Measurements from ENCODE around the gene PCP2.

The PCP2 gene

GRCh38 chr19:7607212-7607873 lies 26.2 kb downstream of the PCP2 start:
- Histone ChIP-seq H3K4me3 (ENCODE audit: insufficient read depth in 1 of 2, low read depth in 1 of 2, low read length in 2 of 2) (no peak overlapping the region), H3K4me1 (ENCODE audit: control insufficient read depth, insufficient read depth, low read depth, low read length) (no peaks in the 10 kb centered on the region), H2BK15ac (ENCODE audit: low read depth, poor library complexity, severe bottlenecking) (no peak overlapping the region), H2BK5ac (ENCODE audit: low read depth, low read length, poor library complexity, severe bottlenecking) (no peak overlapping the region), H3K9me3 (ENCODE audit: control insufficient read depth, low read length) (no peaks in the 10 kb centered on the region), H3K4ac (ENCODE audit: low read depth in 1 of 2, low read length in 2 of 2) (no peak overlapping the region), H2AK5ac (ENCODE audit: low read length, severe bottlenecking) (no peak overlapping the region), H4K91ac (ENCODE audit: low read length) (no peak overlapping the region), H3K4me2 (ENCODE audit: low read length, poor library complexity, severe bottlenecking) (no peak overlapping the region), H3K9ac (ENCODE audit: low read length) (no peak overlapping the region), H3K36me3 (ENCODE audit: control insufficient read depth in 1 of 2, insufficient read depth in 2 of 2, low read depth in 1 of 2, low read length in 2 of 2) (peaks cover 0 to 2% of the 10 kb centered on the region in 2 experiments), H3K27ac (ENCODE audit: low read length, poor library complexity, severe bottlenecking) (no peak overlapping the region), H2AFZ (ENCODE audit: low read depth, low read length) (no peak overlapping the region), H4K8ac (ENCODE audit: low read length) (no peak overlapping the region), H3K18ac (ENCODE audit: low read depth in 1 of 2, low read length in 2 of 2) (no peak overlapping the region), H3K27me3 (ENCODE audit: control insufficient read depth in 1 of 2, insufficient read depth in 1 of 2, low read length in 2 of 2) (peaks cover under 1 to 20% of the 10 kb centered on the region in 2 experiments), H3K14ac (ENCODE audit: low read length in 2 of 2) (no peak overlapping the region), H2BK12ac (ENCODE audit: low read length in 2 of 2) (no peak overlapping the region), H2BK120ac (ENCODE audit: low read depth, low read length) (no peak overlapping the region), H3K23ac (ENCODE audit: low read length in 2 of 2) (no peak overlapping the region), H3K79me1 (replicated peaks; ENCODE audit: low read length, poor library complexity, severe bottlenecking) (no peaks in the 10 kb centered on the region)
- DNase-seq = no peak
- 97% methylated on average over 7 of the region's 10 CpGs for WGBS

GRCh38 chr19:7606289-7606688 lies 27.2 kb downstream of the PCP2 start:
- no peak overlapping the region for H3K4me2 ChIP-seq (ENCODE audit: low read length, poor library complexity, severe bottlenecking)

GRCh38 chr19:7605490-7606222 lies 27.9 kb downstream of the PCP2 start:
- Histone ChIP-seq H2BK120ac (ENCODE audit: low read depth, low read length) (no peak overlapping the region), H2AK5ac (ENCODE audit: low read length, severe bottlenecking) (no peak overlapping the region), H3K27ac (ENCODE audit: low read length, poor library complexity, severe bottlenecking) (no peak overlapping the region), H3K9me3 (ENCODE audit: control insufficient read depth, low read length) (no peaks in the 10 kb centered on the region), H3K79me1 (replicated peaks; ENCODE audit: low read length, poor library complexity, severe bottlenecking) (no peaks in the 10 kb centered on the region), H3K27me3 (ENCODE audit: control insufficient read depth in 1 of 2, insufficient read depth in 1 of 2, low read length in 2 of 2) (peaks cover 5 to 25% of the 10 kb centered on the region in 2 experiments), H2AFZ (ENCODE audit: low read depth, low read length) (no peak overlapping the region), H2BK5ac (ENCODE audit: low read depth, low read length, poor library complexity, severe bottlenecking) (no peak overlapping the region), H4K91ac (ENCODE audit: low read length) (no peak overlapping the region), H3K14ac (ENCODE audit: low read length in 2 of 2) (no peak overlapping the region), H3K23ac (ENCODE audit: low read length in 2 of 2) (no peak overlapping the region), H3K4me3 (ENCODE audit: insufficient read depth in 1 of 2, low read depth in 1 of 2, low read length in 2 of 2) (no peak overlapping the region), H2BK15ac (ENCODE audit: low read depth, poor library complexity, severe bottlenecking) (no peak overlapping the region), H4K8ac (ENCODE audit: low read length) (no peak overlapping the region), H2BK12ac (ENCODE audit: low read length in 2 of 2) (no peak overlapping the region), H3K9ac (ENCODE audit: low read length) (no peak overlapping the region), H3K36me3 (ENCODE audit: control insufficient read depth in 1 of 2, insufficient read depth in 2 of 2, low read depth in 1 of 2, low read length in 2 of 2) (no peaks in the 10 kb centered on the region), H3K18ac (ENCODE audit: low read depth in 1 of 2, low read length in 2 of 2) (no peak overlapping the region), H3K4ac (ENCODE audit: low read depth in 1 of 2, low read length in 2 of 2) (no peak overlapping the region), H3K4me1 (ENCODE audit: control insufficient read depth, insufficient read depth, low read depth, low read length) (no peaks in the 10 kb centered on the region), H3K4me2 (ENCODE audit: low read length, poor library complexity, severe bottlenecking) (no peak overlapping the region)
- peak; percentile 14 for DNase-seq
- 76% methylated on average over 13 of the region's 14 CpGs for WGBS

More at GRCh38 chr19:7606289-7606688, 27.2 kb downstream of the PCP2 start:
- H3K27ac ChIP-seq (ENCODE audit: low read length, poor library complexity, severe bottlenecking) = no peak overlapping the region
- H3K36me3 ChIP-seq (ENCODE audit: control insufficient read depth in 1 of 2, insufficient read depth in 2 of 2, low read depth in 1 of 2, low read length in 2 of 2) = no peaks in the 10 kb centered on the region
- no peak overlapping the region for H3K23ac ChIP-seq (ENCODE audit: low read length in 2 of 2)
- peaks cover 5 to 25% of the 10 kb centered on the region in 2 experiments for H3K27me3 ChIP-seq (ENCODE audit: control insufficient read depth in 1 of 2, insufficient read depth in 1 of 2, low read length in 2 of 2)
- no peak overlapping the region for H3K18ac ChIP-seq (ENCODE audit: low read depth in 1 of 2, low read length in 2 of 2)
- H2BK5ac ChIP-seq (ENCODE audit: low read depth, low read length, poor library complexity, severe bottlenecking) = no peak overlapping the region
- H4K8ac ChIP-seq (ENCODE audit: low read length) = no peak overlapping the region
- DNase-seq = no peak
- H3K9me3 ChIP-seq (ENCODE audit: control insufficient read depth, low read length) = no peaks in the 10 kb centered on the region
- no peak overlapping the region for H2BK15ac ChIP-seq (ENCODE audit: low read depth, poor library complexity, severe bottlenecking)
- H2AFZ ChIP-seq (ENCODE audit: low read depth, low read length) = no peak overlapping the region
- WGBS = 66% methylated on average over 4 of the region's 17 CpGs
- H4K91ac ChIP-seq (ENCODE audit: low read length) = no peak overlapping the region
- no peak overlapping the region for H3K4me3 ChIP-seq (ENCODE audit: insufficient read depth in 1 of 2, low read depth in 1 of 2, low read length in 2 of 2)
- H2AK5ac ChIP-seq (ENCODE audit: low read length, severe bottlenecking) = no peak overlapping the region
- no peak overlapping the region for H3K4ac ChIP-seq (ENCODE audit: low read depth in 1 of 2, low read length in 2 of 2)
- H2BK120ac ChIP-seq (ENCODE audit: low read depth, low read length) = no peak overlapping the region
- no peaks in the 10 kb centered on the region for H3K79me1 ChIP-seq (replicated peaks; ENCODE audit: low read length, poor library complexity, severe bottlenecking)
- H3K9ac ChIP-seq (ENCODE audit: low read length) = no peak overlapping the region
- H2BK12ac ChIP-seq (ENCODE audit: low read length in 2 of 2) = no peak overlapping the region
- no peaks in the 10 kb centered on the region for H3K4me1 ChIP-seq (ENCODE audit: control insufficient read depth, insufficient read depth, low read depth, low read length)
- peak overlapping the region in 1 of 2 experiments; percentile 71 for H3K14ac ChIP-seq (ENCODE audit: low read length in 2 of 2)

GRCh38 chr19:7603919-7604318 lies 29.6 kb downstream of the PCP2 start:
- no peak overlapping the region for H3K4me2 ChIP-seq (ENCODE audit: low read length, poor library complexity, severe bottlenecking)
- H2BK120ac ChIP-seq (ENCODE audit: low read depth, low read length) = no peak overlapping the region
- no peak overlapping the region for H2AFZ ChIP-seq (ENCODE audit: low read depth, low read length)
- no peak overlapping the region for H2BK12ac ChIP-seq (ENCODE audit: low read length in 2 of 2)
- H2AK5ac ChIP-seq (ENCODE audit: low read length, severe bottlenecking) = no peak overlapping the region
- no peak overlapping the region for H3K18ac ChIP-seq (ENCODE audit: low read depth in 1 of 2, low read length in 2 of 2)
- peaks cover 5 to 25% of the 10 kb centered on the region in 2 experiments for H3K27me3 ChIP-seq (ENCODE audit: control insufficient read depth in 1 of 2, insufficient read depth in 1 of 2, low read length in 2 of 2)
- no peak for DNase-seq
- no peaks in the 10 kb centered on the region for H3K79me1 ChIP-seq (replicated peaks; ENCODE audit: low read length, poor library complexity, severe bottlenecking)
- no peak overlapping the region for H3K14ac ChIP-seq (ENCODE audit: low read length in 2 of 2)
- H3K4ac ChIP-seq (ENCODE audit: low read depth in 1 of 2, low read length in 2 of 2) = no peak overlapping the region
- H3K9ac ChIP-seq (ENCODE audit: low read length) = no peak overlapping the region
- H4K91ac ChIP-seq (ENCODE audit: low read length) = no peak overlapping the region
- WGBS = 86% methylated on average over 9 of the region's 9 CpGs
- no peak overlapping the region for H4K8ac ChIP-seq (ENCODE audit: low read length)
- H2BK15ac ChIP-seq (ENCODE audit: low read depth, poor library complexity, severe bottlenecking) = no peak overlapping the region
- H3K4me1 ChIP-seq (ENCODE audit: control insufficient read depth, insufficient read depth, low read depth, low read length) = no peaks in the 10 kb centered on the region
- no peaks in the 10 kb centered on the region for H3K9me3 ChIP-seq (ENCODE audit: control insufficient read depth, low read length)
- H2BK5ac ChIP-seq (ENCODE audit: low read depth, low read length, poor library complexity, severe bottlenecking) = no peak overlapping the region
- no peak overlapping the region for H3K23ac ChIP-seq (ENCODE audit: low read length in 2 of 2)
- H3K27ac ChIP-seq (ENCODE audit: low read length, poor library complexity, severe bottlenecking) = no peak overlapping the region
- H3K4me3 ChIP-seq (ENCODE audit: insufficient read depth in 1 of 2, low read depth in 1 of 2, low read length in 2 of 2) = no peak overlapping the region
- no peaks in the 10 kb centered on the region for H3K36me3 ChIP-seq (ENCODE audit: control insufficient read depth in 1 of 2, insufficient read depth in 2 of 2, low read depth in 1 of 2, low read length in 2 of 2)

All from mesenchymal stem cell (in vitro differentiated cells and primary cell).